HepG2 (cell line): ENCODE measurements around the gene MPV17L. TPM values are rescaled to one million over a fixed set of nuclear protein-coding genes. Genes with fewer than 3 reads are reported as not detected.
A peak's percentile ranks its signal among the peaks of the same experiment; 100 is the strongest.

Source experiments
- AFF4 ChIP-seq: sonication (generic); formaldehyde crosslinking; IDR thresholded peaks from 2 replicates; pipeline ENCODE4 v1.4.0; 2020; ENCODE audit warnings: missing genetic modification reagents
- CCDC6 ChIP-seq: sonication (generic); formaldehyde crosslinking; IDR thresholded peaks from 2 replicates; pipeline ENCODE4 v1.8.1; 2022; ENCODE audit warnings: mild to moderate bottlenecking, missing genetic modification reagents, moderate library complexity
- ELF1 ChIP-seq: sonication (generic); formaldehyde crosslinking; IDR thresholded peaks from 2 replicates; pipeline ENCODE4 v1.4.0; 2020; ENCODE audit warnings: missing genetic modification reagents
- PRDM10 ChIP-seq: sonication (generic); formaldehyde crosslinking; IDR thresholded peaks from 2 replicates; pipeline ENCODE4 v1.4.0; 2020; ENCODE audit warnings: low read depth, missing genetic modification reagents
- RELA ChIP-seq: sonication (generic); formaldehyde crosslinking; IDR thresholded peaks from 2 replicates; pipeline ENCODE4 v1.4.0; 2020; ENCODE audit warnings: missing genetic modification reagents
- SMARCC2 ChIP-seq: fragments of 450-650 bp; IDR thresholded peaks from 2 replicates; pipeline ENCODE4 v1.6.1; 2017; ENCODE audit warnings: antibody characterized with exemption, mild to moderate bottlenecking
- SSRP1 ChIP-seq: IDR thresholded peaks from 2 replicates; pipeline ENCODE4 v1.6.1; 2016; ENCODE audit warnings: control low read depth
- TCF7L2 ChIP-seq: IDR thresholded peaks from 2 replicates; pipeline ENCODE4 v1.6.1; 2011; ENCODE audit warnings: mild to moderate bottlenecking, low read depth, low read length, moderate library complexity
- ZBTB40 ChIP-seq, 2 experiments: fragments of 450-650 bp in 1 of 2; sonication (generic) in 1 of 2; formaldehyde crosslinking in 1 of 2; IDR thresholded peaks; 2 replicates each; pipeline versions ENCODE4 v1.6.1 to v1.8.0; 2016 to 2022; ENCODE audit warnings: antibody characterized with exemption in 1 of 2, mild to moderate bottlenecking in 1 of 2, missing genetic modification reagents in 1 of 2
- ZFP37 ChIP-seq: sonication (generic); formaldehyde crosslinking; IDR thresholded peaks from 2 replicates; pipeline ENCODE4 v1.4.0; 2020; ENCODE audit warnings: missing genetic modification reagents, borderline replicate concordance
- polyA plus RNA-seq, 8 experiments: library from polyadenylated mRNA; depleted of rRNA in 3 of 8; stranded (reverse) in 7 of 8; unstranded in 1 of 8; fragments of >200 nt; fragmentation: Illumina TruSeq in 4 of 8; extraction: Trizol in 4 of 8; gene quantifications; 2 replicates each; pipeline versions ENCODE4 v1.2.1 to v1.2.3, GENCODE V29; 2011 to 2016; ENCODE audit warnings: low read depth in 4 of 8, missing spikeins in 1 of 8, mixed read lengths in 1 of 8; ENCODE audit not compliant: insufficient read depth in 1 of 8
- total RNA-seq, 5 experiments: library from RNA; depleted of rRNA; stranded (reverse); fragments of >200 nt; fragmentation: Illumina TruSeq; extraction: Trizol; gene quantifications; 2 replicates each; pipeline ENCODE4 v1.2.3, GENCODE V29; 2016; ENCODE audit warnings: low read depth in 1 of 5
- TF ChIP-seq, protein P1 (sequence below): sonication (generic); formaldehyde crosslinking; IDR thresholded peaks from 2 replicates; pipeline ENCODE4 v1.4.0; 2020; ENCODE audit warnings: missing genetic modification reagents, low read depth, mild to moderate bottlenecking, borderline replicate concordance

The MPV17L gene
- total and polyA plus RNA-seq, 2 of the 13 experiments (the other 11 are each of a cell fraction or from before 2014, with no cell fraction given) = 34.7 to 63.8 TPM

DNA sequence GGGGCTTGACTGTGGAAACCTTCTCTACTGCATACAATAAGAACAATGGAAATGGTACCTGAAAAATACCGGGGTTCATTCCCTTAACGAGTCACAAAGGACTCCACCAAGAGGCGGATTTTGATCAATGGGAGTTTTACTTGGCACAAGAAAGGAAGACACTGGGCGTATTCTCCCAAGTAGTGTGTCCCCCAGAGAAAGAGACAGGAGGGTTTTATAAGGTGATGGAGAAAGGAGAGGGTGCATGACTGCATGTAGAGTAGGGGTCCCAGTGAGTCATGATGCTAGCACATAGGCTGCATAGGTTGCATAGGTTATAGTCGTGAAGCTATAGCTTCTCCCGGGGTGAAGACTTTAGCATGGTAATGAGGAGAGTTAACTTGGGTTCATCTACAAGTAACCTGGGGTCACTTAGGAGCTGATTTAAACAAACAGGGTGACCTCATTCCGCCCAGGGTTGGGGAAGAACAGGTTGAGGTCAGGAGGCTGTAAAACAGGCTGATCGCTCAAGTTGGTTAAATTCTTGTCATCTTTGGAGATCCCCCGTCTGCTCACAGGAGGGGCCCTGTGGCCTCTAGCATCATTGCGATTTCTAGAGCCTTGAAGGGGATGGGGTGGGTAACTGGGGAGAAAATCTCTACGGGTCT is 1.5 kb downstream of the MPV17L start (continued):
- no peak for TF ChIP-seq AFF4 (CRISPR knock-in tag)
- no peak for TF ChIP-seq SSRP1 (CRISPR knock-in tag)
- no peak for TF ChIP-seq PRDM10 (CRISPR knock-in tag)
- TF ChIP-seq, protein P1, sequence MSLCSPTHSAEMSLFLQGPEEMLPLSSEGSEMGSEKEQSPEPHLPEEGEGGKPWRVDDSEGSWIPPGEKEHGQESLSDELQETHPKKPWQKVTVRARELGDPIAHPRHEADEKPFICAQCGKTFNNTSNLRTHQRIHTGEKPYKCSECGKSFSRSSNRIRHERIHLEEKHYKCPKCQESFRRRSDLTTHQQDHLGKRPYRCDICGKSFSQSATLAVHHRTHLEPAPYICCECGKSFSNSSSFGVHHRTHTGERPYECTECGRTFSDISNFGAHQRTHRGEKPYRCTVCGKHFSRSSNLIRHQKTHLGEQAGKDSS (CRISPR knock-in tag) = no peak
- TF ChIP-seq ZBTB40 (IDR thresholded peaks at IDR 0.05) = no peak
- TF ChIP-seq ZBTB40 (CRISPR knock-in tag; IDR thresholded peaks at IDR 0.05) = 0 out of 2 replicates have a peak, but pooled peaks have one; percentile 7
- TF ChIP-seq ZFP37 (CRISPR knock-in tag) = no peak
- no peak for TF ChIP-seq CCDC6 (CRISPR knock-in tag)
- TF ChIP-seq RELA = no peak
- no peak for TF ChIP-seq TCF7L2
- no peak for TF ChIP-seq ELF1 (CRISPR knock-in tag)
- TF ChIP-seq SMARCC2 = no peak
